Measurements from ENCODE around the gene TRIM14. TPM values are rescaled to one million over a fixed set of nuclear protein-coding genes. Genes with fewer than 3 reads are reported as not detected.

The TRIM14 gene
- total RNA-seq, 1 experiment from 2014 or later, result 12.5 TPM

DNA sequence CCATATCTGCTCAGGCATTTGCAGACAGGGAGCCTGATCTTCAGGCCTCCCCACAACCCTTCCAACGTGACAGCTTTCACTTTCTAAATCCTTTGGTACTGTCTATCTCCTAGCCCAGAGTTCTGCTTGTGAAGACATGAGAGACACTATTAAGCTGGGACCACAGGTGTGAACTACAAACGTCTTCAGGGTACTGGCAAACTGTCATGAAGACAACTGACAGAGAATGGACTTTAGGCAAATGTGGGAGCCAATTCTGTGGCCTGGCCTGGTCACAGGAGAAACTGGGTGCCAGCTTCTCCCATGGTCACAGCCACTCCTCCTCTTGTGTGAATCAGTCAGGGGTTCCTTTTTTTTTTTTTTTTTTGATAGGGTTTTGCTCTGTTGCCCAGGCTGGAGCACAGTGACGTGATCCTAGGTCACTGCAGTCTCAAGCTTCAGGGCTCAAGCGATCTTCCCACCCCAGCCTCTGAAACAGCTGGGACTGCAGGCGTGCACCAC, 10.4 kb downstream of the TRIM14 start:
- H2BK12ac ChIP-seq (ENCODE audit: insufficient read length, low read depth, low read length), result no peak overlapping the region
- no peak overlapping the region for H2BK120ac ChIP-seq (ENCODE audit: low read depth, low read length, poor library complexity, severe bottlenecking)
- TF ChIP-seq, protein P1, sequence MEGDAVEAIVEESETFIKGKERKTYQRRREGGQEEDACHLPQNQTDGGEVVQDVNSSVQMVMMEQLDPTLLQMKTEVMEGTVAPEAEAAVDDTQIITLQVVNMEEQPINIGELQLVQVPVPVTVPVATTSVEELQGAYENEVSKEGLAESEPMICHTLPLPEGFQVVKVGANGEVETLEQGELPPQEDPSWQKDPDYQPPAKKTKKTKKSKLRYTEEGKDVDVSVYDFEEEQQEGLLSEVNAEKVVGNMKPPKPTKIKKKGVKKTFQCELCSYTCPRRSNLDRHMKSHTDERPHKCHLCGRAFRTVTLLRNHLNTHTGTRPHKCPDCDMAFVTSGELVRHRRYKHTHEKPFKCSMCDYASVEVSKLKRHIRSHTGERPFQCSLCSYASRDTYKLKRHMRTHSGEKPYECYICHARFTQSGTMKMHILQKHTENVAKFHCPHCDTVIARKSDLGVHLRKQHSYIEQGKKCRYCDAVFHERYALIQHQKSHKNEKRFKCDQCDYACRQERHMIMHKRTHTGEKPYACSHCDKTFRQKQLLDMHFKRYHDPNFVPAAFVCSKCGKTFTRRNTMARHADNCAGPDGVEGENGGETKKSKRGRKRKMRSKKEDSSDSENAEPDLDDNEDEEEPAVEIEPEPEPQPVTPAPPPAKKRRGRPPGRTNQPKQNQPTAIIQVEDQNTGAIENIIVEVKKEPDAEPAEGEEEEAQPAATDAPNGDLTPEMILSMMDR (conservative IDR thresholded peaks at IDR 0.05), result no peak
- no peaks in the 10 kb centered on the region for H4K20me1 ChIP-seq (ENCODE audit: control insufficient read depth, insufficient read depth, insufficient read length)
- Mint-ChIP-seq H3K9me3 (no peaks in the 10 kb centered on the region), H3K4me1 (peaks cover 13 to 17% of the 10 kb centered on the region in 2 experiments), H3K27ac (peak overlapping the region in 1 of 3 experiments; percentile 67; a peak in 1 of 7 replicates), H3K4me3 (no peak overlapping the region), H3K36me3 (ENCODE audit: insufficient read depth in 1 of 3, low read depth in 3 of 3) (peaks cover 9 to 37% (median 12%) of the 10 kb centered on the region in 3 experiments; a peak in 6 of 7 replicates), H3K27me3 (ENCODE audit: low read depth) (no peaks in the 10 kb centered on the region)
- H3K9me3 ChIP-seq (ENCODE audit: control insufficient read depth, low read depth, low read length), result no peaks in the 10 kb centered on the region
- no peak overlapping the region for H3K23ac ChIP-seq (ENCODE audit: insufficient read length, low read depth, low read length)
- no peak overlapping the region for H2BK15ac ChIP-seq (ENCODE audit: low read depth, low read length)
- H3K79me2 ChIP-seq (ENCODE audit: insufficient read depth, low read length), result no peaks in the 10 kb centered on the region
- no peak for DNase-seq
- no peak overlapping the region for H3K56ac ChIP-seq (ENCODE audit: insufficient read length, low read depth, low read length)
- no peaks in the 10 kb centered on the region for H3K79me1 ChIP-seq (ENCODE audit: insufficient read depth, low read depth, low read length, poor library complexity, severe bottlenecking)
- WGBS (ENCODE audit: extremely low coverage, insufficient read length, low lambda C conversion rate), result no CpG with 5 or more reads among the region's 5 CpGs
- no peak overlapping the region for H4K91ac ChIP-seq (ENCODE audit: insufficient read length, low read depth, low read length)
- no peak overlapping the region for H3K9ac ChIP-seq (ENCODE audit: extremely low read depth, insufficient read length, low read length)
- H3K14ac ChIP-seq (ENCODE audit: insufficient read depth, low read length), result no peak overlapping the region
- no peak overlapping the region for H2AK5ac ChIP-seq (ENCODE audit: insufficient read length, low read length)
- H2AFZ ChIP-seq (ENCODE audit: low read length), result no peak overlapping the region
- no peak overlapping the region for H3T11ph ChIP-seq (ENCODE audit: low read length)
- no peak overlapping the region for H3K4ac ChIP-seq (ENCODE audit: low read depth, low read length)
- H3K18ac ChIP-seq (ENCODE audit: insufficient read length, low read depth, low read length), result no peak overlapping the region
- no peak overlapping the region for H2BK20ac ChIP-seq (ENCODE audit: low read depth, low read length, poor library complexity, severe bottlenecking)
- no peak overlapping the region for H3K27ac ChIP-seq (ENCODE audit: insufficient read length, low read depth, low read length)
- H3K27me3 ChIP-seq (ENCODE audit: insufficient read depth, low read length), result no peaks in the 10 kb centered on the region
- H3K23me2 ChIP-seq (ENCODE audit: insufficient read length, low read depth, low read length, poor library complexity, severe bottlenecking), result no peaks in the 10 kb centered on the region
- H3K4me2 ChIP-seq (ENCODE audit: insufficient read depth, insufficient read length, low read length), result no peak overlapping the region
- H4K8ac ChIP-seq (replicated peaks; ENCODE audit: insufficient read length, low read depth, low read length), result no peak overlapping the region
- no peak overlapping the region for H2BK5ac ChIP-seq (ENCODE audit: insufficient read length, low read length)
- no peak overlapping the region for H4K5ac ChIP-seq (ENCODE audit: insufficient read length, low read depth, low read length)
- H3K4me1 ChIP-seq (ENCODE audit: insufficient read depth, low read length), result peaks cover 2% of the 10 kb centered on the region
